Smooth muscle cell (in vitro differentiated cells): ENCODE results near the gene PTPRD. TPM values are rescaled to one million over a fixed set of nuclear protein-coding genes. Genes with fewer than 3 reads are reported as not detected.

Experiments used
- DNase-seq: peaks from one replicate; lab custom pipeline; 2025; ENCODE audit not compliant: unreplicated experiment; lab: John Stamatoyannopoulos, UW
- H2AFZ ChIP-seq: fragments of 200-600 bp; sonication (generic); 2 replicates; pipeline ENCODE4 v1.6.0; 2016; ENCODE audit warnings: antibody characterized with exemption, low read depth, mild to moderate bottlenecking
- H3F3A ChIP-seq: fragments of 200-600 bp; sonication (generic); 2 replicates; pipeline ENCODE4 v1.6.0; 2017; ENCODE audit warnings: antibody characterized with exemption, low read depth
- H3K27ac ChIP-seq: fragments of 200-600 bp; sonication (generic); 2 replicates; pipeline ENCODE4 v1.5.1; 2016; ENCODE audit warnings: low read depth, mild to moderate bottlenecking
- H3K27me3 ChIP-seq: fragments of 200-600 bp; sonication (generic); 2 replicates; pipeline ENCODE4 v1.6.1; 2016; ENCODE audit warnings: low read depth, mild to moderate bottlenecking
- H3K36me3 ChIP-seq: fragments of 200-600 bp; sonication (generic); 2 replicates; pipeline ENCODE4 v1.5.1; 2016; ENCODE audit warnings: low read depth
- H3K4me1 ChIP-seq: fragments of 200-600 bp; sonication (generic); 2 replicates; pipeline ENCODE4 v1.5.1; 2016; ENCODE audit warnings: low read depth
- H3K4me2 ChIP-seq: fragments of 200-600 bp; sonication (generic); 2 replicates; pipeline ENCODE4 v1.6.0; 2016; ENCODE audit warnings: mild to moderate bottlenecking
- H3K4me3 ChIP-seq: fragments of 200-600 bp; sonication (generic); 2 replicates; pipeline ENCODE4 v1.5.1; 2016; ENCODE audit warnings: mild to moderate bottlenecking
- H3K79me2 ChIP-seq: fragments of 200-600 bp; sonication (generic); 2 replicates; pipeline ENCODE4 v1.6.0; 2016; ENCODE audit warnings: low read depth, mild to moderate bottlenecking
- H3K9ac ChIP-seq: fragments of 200-600 bp; sonication (generic); 2 replicates; pipeline ENCODE4 v1.6.0; 2016; ENCODE audit warnings: low read depth
- H3K9me3 ChIP-seq: fragments of 200-600 bp; sonication (generic); replicated peaks from 2 replicates; pipeline ENCODE4 v1.5.1; 2016; ENCODE audit warnings: low read depth
- H4K20me1 ChIP-seq: fragments of 200-600 bp; sonication (generic); 2 replicates; pipeline ENCODE4 v1.6.0; 2016; ENCODE audit warnings: low read depth
- WGBS: methylation state at CpG from one replicate; pipeline ENCODE4 v1.1.7; 2016; ENCODE audit warnings: low lambda C conversion rate; 5-methylcytosine and 5-hydroxymethylcytosine counted together
- polyA plus RNA-seq: library from polyadenylated mRNA; unstranded; fragments of >200 nt; fragmentation: Nextera tagmentation; extraction: Ambion mirVana; gene quantifications from 2 replicates; pipeline ENCODE4 v1.2.1, GENCODE V29; 2016
- total RNA-seq: library from RNA; depleted of rRNA; stranded (reverse); fragments of >200 nt; gene quantifications from 2 replicates; pipeline ENCODE4 v1.2.3, GENCODE V29; 2014
- TF ChIP-seq, protein P1 (sequence below): fragments of 200-600 bp; sonication (generic); IDR thresholded peaks from 2 replicates; pipeline ENCODE4 v1.5.1; 2017; ENCODE audit warnings: borderline replicate concordance, mild to moderate bottlenecking, antibody characterized with exemption; ENCODE audit not compliant: insufficient read depth, poor library complexity, severe bottlenecking

Gene PTPRD
- total and polyA plus RNA-seq, 2 experiments from 2014 or later: 6.5 to 61.0 TPM

DNA sequence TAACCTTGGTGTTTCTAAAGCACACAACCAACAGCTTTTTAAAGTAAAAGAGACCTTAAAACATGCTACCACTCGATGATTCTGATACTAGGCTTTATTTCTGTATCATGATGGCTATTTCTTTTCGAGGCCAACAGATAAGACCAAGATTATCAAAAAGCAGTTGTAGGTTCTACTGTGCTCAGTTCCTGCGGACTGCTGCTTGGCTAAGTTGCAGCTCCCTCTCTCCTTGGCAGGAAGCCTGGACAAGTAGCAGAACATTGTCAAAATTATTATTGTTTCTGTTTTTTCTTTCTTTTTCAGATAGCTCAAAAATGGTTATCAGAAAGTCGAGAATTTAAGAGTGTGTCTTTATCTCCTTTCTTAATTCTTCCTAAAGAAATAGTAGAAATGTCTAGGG, 607.6 kb downstream of the PTPRD start:
- no peak for DNase-seq
- TF ChIP-seq, protein P1, sequence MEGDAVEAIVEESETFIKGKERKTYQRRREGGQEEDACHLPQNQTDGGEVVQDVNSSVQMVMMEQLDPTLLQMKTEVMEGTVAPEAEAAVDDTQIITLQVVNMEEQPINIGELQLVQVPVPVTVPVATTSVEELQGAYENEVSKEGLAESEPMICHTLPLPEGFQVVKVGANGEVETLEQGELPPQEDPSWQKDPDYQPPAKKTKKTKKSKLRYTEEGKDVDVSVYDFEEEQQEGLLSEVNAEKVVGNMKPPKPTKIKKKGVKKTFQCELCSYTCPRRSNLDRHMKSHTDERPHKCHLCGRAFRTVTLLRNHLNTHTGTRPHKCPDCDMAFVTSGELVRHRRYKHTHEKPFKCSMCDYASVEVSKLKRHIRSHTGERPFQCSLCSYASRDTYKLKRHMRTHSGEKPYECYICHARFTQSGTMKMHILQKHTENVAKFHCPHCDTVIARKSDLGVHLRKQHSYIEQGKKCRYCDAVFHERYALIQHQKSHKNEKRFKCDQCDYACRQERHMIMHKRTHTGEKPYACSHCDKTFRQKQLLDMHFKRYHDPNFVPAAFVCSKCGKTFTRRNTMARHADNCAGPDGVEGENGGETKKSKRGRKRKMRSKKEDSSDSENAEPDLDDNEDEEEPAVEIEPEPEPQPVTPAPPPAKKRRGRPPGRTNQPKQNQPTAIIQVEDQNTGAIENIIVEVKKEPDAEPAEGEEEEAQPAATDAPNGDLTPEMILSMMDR: no peak
- Histone ChIP-seq H3K4me3 (no peak overlapping the region), H3K4me1 (peaks cover 22% of the 10 kb centered on the region), H3K4me2 (no peak overlapping the region), H3F3A (no peaks in the 10 kb centered on the region), H3K79me2 (no peaks in the 10 kb centered on the region), H3K27ac (no peak overlapping the region), H3K9ac (no peak overlapping the region), H2AFZ (peak overlapping the region; percentile 24), H3K9me3 (no peaks in the 10 kb centered on the region), H4K20me1 (no peaks in the 10 kb centered on the region), H3K27me3 (no peaks in the 10 kb centered on the region), H3K36me3 (no peaks in the 10 kb centered on the region)
- 79% methylated on average over 4 of the region's 4 CpGs for WGBS

DNA sequence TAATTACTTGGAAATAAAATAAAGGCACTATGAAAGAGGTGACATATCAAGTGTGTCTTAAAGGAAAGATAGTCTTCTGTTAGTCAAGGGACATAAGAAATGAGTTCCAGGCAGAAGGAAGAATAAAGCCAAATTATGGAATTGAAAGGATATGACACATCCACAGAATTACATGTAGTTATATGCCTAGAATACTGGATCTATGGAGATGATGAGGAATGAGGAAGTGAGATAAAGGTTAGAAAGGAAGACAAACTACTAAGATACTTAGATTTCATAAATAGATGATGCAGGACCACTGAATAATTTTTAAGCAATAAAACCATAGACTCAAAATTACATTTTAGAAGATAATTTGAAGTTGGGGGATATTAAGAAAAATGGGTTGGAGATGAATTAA, 609.8 kb downstream of the PTPRD start:
- Histone ChIP-seq H4K20me1 (no peaks in the 10 kb centered on the region), H3K36me3 (no peaks in the 10 kb centered on the region), H3K9ac (no peak overlapping the region), H3K4me3 (no peak overlapping the region), H3K9me3 (no peaks in the 10 kb centered on the region), H3K27me3 (no peaks in the 10 kb centered on the region), H2AFZ (no peak overlapping the region), H3K4me2 (no peak overlapping the region), H3K4me1 (peaks cover 7% of the 10 kb centered on the region), H3K79me2 (no peaks in the 10 kb centered on the region), H3K27ac (no peak overlapping the region), H3F3A (no peaks in the 10 kb centered on the region)
- TF ChIP-seq, protein P1: no peak
- no peak for DNase-seq

DNA sequence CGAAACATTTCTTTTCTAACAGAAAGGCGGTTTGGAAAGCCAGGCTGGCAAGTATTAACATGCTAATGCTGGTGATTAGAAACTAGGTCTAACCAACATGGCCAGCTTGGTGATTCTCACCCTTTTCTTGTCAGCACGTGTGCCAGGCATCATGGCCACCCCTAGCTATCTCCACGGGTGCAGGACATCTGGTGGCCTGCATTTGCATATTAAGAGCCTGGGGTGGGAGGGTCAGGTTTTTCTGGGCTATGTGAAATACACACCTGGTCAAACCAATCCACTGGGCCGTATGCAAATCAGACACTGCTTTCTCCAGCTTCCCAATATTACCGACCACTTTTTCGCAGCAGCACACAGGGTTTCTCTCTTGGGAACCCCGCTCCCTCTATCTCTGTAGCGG, 612.1 kb downstream of the PTPRD start:
- H3K4me3 ChIP-seq: no peak overlapping the region
- no peak overlapping the region for H3K9ac ChIP-seq
- TF ChIP-seq, protein P1: no peak
- H3K4me1 ChIP-seq: no peaks in the 10 kb centered on the region
- H2AFZ ChIP-seq: no peak overlapping the region
- H3K27ac ChIP-seq: no peak overlapping the region
- no peaks in the 10 kb centered on the region for H3K36me3 ChIP-seq
- no peak overlapping the region for H3K4me2 ChIP-seq
- no peaks in the 10 kb centered on the region for H3K9me3 ChIP-seq
- H4K20me1 ChIP-seq: no peaks in the 10 kb centered on the region
- no peaks in the 10 kb centered on the region for H3K79me2 ChIP-seq
- no peaks in the 10 kb centered on the region for H3F3A ChIP-seq
- DNase-seq: no peak
- no peaks in the 10 kb centered on the region for H3K27me3 ChIP-seq
- WGBS: 88% methylated on average over 9 of the region's 9 CpGs

DNA sequence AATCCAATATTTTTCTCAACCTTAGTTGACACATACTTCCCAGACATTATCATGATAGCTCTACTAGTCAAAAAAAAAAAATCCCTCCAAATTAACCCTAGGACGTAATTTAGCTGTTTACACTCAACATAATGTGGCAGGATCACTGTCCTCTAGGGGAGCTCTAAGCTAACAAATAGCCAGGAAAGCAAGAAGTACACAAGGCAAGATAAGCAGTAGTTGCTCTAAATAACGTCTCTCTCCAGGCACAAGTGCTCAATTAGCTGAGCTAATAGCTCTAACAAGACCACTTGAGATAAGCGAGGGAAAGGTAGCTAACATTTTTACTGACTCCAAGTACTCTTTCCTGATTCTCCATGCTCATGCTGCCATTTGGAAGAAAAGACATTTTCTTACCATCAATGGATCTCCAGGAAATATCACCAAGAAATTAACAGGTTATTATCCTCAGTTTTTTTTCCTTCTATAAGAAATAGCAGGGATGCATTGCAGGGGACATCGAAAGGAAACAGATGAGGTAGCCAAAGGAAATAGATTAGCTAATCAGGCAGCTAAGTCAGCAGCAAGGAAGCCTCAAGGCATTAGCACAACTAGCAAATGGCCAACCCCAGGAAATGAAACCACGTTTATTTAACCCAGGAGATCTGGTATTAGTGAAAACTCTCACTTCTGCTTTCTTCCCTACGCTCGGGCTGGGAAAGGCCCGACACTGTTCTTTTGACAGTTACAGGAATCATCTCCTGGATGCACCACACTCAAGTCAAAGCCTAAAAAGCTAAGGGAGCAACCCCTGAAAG, 614.1 kb downstream of the PTPRD start:
- Histone ChIP-seq H4K20me1 (no peaks in the 10 kb centered on the region), H3K4me1 (peaks cover 3% of the 10 kb centered on the region), H3K79me2 (no peaks in the 10 kb centered on the region), H3F3A (no peaks in the 10 kb centered on the region), H3K4me2 (no peak overlapping the region), H3K36me3 (no peaks in the 10 kb centered on the region), H3K27me3 (no peaks in the 10 kb centered on the region), H3K4me3 (no peak overlapping the region), H3K9ac (no peak overlapping the region), H3K27ac (no peak overlapping the region), H3K9me3 (no peaks in the 10 kb centered on the region), H2AFZ (no peak overlapping the region)
- DNase-seq: no peak
- TF ChIP-seq, protein P1: peak; percentile 42
- 41% methylated on average over 8 of the region's 8 CpGs for WGBS
